ENCODE data around the gene CHRD.

The CHRD gene

DNA sequence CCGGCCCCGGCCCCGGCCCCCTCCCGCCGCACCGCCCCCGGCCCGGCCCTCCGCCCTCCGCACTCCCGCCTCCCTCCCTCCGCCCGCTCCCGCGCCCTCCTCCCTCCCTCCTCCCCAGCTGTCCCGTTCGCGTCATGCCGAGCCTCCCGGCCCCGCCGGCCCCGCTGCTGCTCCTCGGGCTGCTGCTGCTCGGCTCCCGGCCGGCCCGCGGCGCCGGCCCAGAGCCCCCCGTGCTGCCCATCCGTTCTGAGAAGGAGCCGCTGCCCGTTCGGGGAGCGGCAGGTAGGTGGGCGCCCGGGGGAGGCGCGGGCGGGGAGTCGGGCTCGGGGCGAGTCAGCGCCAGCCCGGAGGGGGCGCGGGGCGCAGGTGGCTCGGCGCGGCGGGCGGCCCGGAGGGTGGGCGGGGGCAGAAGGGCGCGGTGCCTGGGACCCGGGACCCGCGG, 352 bp downstream of the CHRD start:
- H3K4me3 ChIP-seq (ENCODE audit: low read length) = no peak overlapping the region
- DNase-seq (ENCODE audit: low read depth) = no peak
- TF ChIP-seq, protein P1, sequence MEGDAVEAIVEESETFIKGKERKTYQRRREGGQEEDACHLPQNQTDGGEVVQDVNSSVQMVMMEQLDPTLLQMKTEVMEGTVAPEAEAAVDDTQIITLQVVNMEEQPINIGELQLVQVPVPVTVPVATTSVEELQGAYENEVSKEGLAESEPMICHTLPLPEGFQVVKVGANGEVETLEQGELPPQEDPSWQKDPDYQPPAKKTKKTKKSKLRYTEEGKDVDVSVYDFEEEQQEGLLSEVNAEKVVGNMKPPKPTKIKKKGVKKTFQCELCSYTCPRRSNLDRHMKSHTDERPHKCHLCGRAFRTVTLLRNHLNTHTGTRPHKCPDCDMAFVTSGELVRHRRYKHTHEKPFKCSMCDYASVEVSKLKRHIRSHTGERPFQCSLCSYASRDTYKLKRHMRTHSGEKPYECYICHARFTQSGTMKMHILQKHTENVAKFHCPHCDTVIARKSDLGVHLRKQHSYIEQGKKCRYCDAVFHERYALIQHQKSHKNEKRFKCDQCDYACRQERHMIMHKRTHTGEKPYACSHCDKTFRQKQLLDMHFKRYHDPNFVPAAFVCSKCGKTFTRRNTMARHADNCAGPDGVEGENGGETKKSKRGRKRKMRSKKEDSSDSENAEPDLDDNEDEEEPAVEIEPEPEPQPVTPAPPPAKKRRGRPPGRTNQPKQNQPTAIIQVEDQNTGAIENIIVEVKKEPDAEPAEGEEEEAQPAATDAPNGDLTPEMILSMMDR (conservative IDR thresholded peaks at IDR 0.05; ENCODE audit: low read depth, low read length) = no peak

DNA sequence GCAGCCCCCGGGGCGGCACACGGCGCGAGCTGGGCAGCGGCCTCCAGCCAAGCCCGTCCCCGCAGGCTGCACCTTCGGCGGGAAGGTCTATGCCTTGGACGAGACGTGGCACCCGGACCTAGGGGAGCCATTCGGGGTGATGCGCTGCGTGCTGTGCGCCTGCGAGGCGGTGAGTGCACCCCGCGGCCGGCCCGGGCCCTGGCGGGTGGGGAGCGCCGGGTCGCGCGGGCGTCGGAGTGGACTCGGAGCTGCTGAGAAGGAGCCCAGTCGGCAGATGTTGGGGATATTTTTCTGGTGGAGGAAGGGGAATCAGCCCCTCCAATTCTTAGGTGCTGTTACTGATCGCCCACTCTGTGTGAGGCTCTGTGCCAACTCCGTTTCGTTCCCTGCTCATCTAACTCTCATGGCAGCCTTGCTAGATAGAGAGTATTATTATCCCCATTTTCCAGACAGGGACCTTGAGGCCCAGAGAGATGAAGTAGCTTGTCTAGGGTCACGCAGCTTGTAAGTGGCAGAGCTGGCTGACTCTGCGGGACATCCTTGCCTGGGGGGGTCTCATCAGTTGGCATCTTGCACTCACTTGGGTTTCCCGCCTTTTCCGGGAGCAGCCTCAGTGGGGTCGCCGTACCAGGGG, 890 bp downstream of the CHRD start:
- TF ChIP-seq, protein P1 (conservative IDR thresholded peaks at IDR 0.05; ENCODE audit: low read depth, low read length) = no peak
- no peak overlapping the region for H3K4me3 ChIP-seq (ENCODE audit: low read length)
- DNase-seq (ENCODE audit: low read depth) = no peak

DNA sequence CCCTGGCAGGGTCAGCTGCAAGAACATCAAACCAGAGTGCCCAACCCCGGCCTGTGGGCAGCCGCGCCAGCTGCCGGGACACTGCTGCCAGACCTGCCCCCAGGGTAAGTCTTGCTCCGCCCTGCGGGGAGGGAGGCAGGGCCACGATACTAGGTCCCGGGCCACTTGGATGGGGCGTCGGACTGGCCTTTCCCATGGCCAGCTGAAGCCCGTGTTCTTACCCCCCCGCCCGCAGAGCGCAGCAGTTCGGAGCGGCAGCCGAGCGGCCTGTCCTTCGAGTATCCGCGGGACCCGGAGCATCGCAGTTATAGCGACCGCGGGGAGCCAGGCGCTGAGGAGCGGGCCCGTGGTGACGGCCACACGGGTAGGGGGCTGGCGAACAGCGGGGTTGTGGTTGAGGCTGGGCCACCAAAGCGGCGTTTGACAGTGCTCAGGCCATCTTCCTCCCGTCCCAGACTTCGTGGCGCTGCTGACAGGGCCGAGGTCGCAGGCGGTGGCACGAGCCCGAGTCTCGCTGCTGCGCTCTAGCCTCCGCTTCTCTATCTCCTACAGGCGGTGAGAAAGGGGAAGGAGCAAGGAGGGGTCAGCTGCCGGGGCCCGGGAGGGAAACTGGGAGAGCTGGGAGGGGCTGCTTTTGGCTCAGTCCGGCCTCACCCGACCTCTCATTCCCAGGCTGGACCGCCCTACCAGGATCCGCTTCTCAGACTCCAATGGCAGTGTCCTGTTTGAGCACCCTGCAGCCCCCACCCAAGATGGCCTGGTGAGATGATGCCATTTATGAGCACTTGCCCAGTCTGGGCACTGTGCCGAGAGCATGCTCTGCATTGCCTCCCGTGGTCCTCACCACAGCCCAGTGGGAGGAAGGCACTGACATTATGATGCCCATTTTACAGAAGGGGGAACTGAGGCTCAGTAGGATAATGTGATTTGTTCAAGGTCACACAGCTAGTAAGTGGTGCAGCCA, 1.7 kb downstream of the CHRD start:
- DNase-seq (ENCODE audit: low read depth) = no peak
- no peak overlapping the region for H3K4me3 ChIP-seq (ENCODE audit: low read length)
- TF ChIP-seq, protein P1 (conservative IDR thresholded peaks at IDR 0.05; ENCODE audit: low read depth, low read length) = no peak

DNA sequence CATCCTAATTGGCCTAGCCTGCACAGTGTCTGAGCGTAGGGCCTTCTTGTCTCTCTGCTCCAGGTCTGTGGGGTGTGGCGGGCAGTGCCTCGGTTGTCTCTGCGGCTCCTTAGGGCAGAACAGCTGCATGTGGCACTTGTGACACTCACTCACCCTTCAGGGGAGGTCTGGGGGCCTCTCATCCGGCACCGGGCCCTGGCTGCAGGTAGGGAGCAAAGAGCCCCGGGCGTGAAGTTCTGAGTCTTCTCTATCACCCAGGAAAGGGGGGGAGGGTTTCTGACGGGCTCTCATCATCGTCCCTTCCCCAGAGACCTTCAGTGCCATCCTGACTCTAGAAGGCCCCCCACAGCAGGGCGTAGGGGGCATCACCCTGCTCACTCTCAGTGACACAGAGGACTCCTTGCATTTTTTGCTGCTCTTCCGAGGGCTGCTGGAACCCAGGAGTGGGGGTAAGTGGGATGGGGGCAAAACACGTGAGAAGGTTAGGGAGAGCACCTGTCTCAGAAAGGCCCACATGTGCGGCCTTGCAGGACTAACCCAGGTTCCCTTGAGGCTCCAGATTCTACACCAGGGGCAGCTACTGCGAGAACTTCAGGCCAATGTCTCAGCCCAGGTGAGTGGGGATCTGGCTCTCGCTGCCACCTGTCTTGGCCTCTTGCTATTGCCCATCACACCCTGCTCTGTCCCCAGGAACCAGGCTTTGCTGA, 2.6 kb downstream of the CHRD start:
- no peak for DNase-seq (ENCODE audit: low read depth)
- H3K4me3 ChIP-seq (ENCODE audit: low read length) = no peak overlapping the region
- TF ChIP-seq, protein P1 (conservative IDR thresholded peaks at IDR 0.05; ENCODE audit: low read depth, low read length) = no peak

DNA sequence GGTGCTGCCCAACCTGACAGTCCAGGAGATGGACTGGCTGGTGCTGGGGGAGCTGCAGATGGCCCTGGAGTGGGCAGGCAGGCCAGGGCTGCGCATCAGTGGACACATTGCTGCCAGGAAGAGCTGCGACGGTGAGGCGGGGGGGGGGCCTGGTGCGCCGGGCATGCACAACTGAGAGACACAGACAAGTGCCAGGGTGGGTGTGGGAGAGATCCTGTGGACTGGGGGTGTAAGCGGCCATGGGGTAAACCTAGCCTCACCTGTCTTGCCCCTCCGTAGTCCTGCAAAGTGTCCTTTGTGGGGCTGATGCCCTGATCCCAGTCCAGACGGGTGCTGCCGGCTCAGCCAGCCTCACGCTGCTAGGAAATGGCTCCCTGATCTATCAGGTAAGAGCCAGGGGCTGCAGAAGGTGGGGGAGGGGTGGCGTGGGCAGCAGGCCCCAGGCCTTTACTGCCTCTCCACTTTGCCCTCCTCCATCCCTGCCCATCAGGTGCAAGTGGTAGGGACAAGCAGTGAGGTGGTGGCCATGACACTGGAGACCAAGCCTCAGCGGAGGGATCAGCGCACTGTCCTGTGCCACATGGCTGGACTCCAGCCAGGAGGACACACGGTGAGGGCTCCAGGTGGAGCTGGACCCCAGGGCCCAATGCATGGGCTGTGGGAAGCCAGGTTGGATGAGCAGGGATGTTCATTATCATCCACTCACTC, 3.3 kb downstream of the CHRD start:
- TF ChIP-seq, protein P1 (conservative IDR thresholded peaks at IDR 0.05; ENCODE audit: low read depth, low read length) = no peak
- H3K4me3 ChIP-seq (ENCODE audit: low read length) = no peak overlapping the region
- no peak for DNase-seq (ENCODE audit: low read depth)

DNA sequence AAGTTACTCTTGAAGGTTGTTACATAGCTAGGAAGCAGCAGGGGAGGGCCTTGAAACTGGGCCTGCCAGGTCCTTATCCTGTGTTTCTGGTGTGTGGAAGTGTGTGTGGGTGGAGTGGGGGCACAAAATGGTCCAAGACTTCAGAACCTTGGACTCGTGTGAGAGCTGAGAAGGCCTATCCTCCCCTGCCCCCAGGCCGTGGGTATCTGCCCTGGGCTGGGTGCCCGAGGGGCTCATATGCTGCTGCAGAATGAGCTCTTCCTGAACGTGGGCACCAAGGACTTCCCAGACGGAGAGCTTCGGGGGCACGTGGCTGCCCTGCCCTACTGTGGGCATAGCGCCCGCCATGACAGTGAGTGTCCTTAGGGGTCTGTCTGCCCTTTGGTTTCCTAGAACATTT, 4.5 kb downstream of the CHRD start:
- no peak overlapping the region for H3K4me3 ChIP-seq (ENCODE audit: low read length)
- TF ChIP-seq, protein P1 (conservative IDR thresholded peaks at IDR 0.05; ENCODE audit: low read depth, low read length) = no peak

More for the DNA sequence above, 4.5 kb downstream of the CHRD start:
- no peak for DNase-seq (ENCODE audit: low read depth)

Data from retinal pigment epithelial cell (primary cell).